Mesothelial cell of epicardium (in vitro differentiated cells): ENCODE data around the gene TBC1D22A. TPM values are rescaled to one million over a fixed set of nuclear protein-coding genes. Genes with fewer than 3 reads are reported as not detected.

Source experiments
- DNase-seq, 2 experiments: peaks; one replicate each; pipeline ENCODE4 v3.0.0; 2021; ENCODE audit warnings: low spot score in 2 of 2; ENCODE audit not compliant: unreplicated experiment in 2 of 2
- H3K27ac Mint-ChIP-seq: 2 replicates; pipeline ENCODE4 v1.8.0; 2021; ENCODE audit warnings: mixed read lengths
- H3K27me3 Mint-ChIP-seq: 2 replicates; pipeline ENCODE4 v1.8.0; 2021; ENCODE audit warnings: low read depth, mixed read lengths
- H3K36me3 Mint-ChIP-seq: 2 replicates; pipeline ENCODE4 v1.8.0; 2021; ENCODE audit warnings: mixed read lengths
- H3K4me1 Mint-ChIP-seq: 2 replicates; pipeline ENCODE4 v1.8.0; 2021; ENCODE audit warnings: mixed read lengths
- H3K4me3 Mint-ChIP-seq: 2 replicates; pipeline ENCODE4 v1.8.0; 2021; ENCODE audit warnings: mild to moderate bottlenecking, moderate library complexity, mixed read lengths
- H3K9me3 Mint-ChIP-seq: 2 replicates; pipeline ENCODE4 v1.8.0; 2021; ENCODE audit warnings: mixed read lengths
- CTCF ChIP-seq: fragments of 200-600 bp; sonication (generic); IDR thresholded peaks from one replicate; pipeline ENCODE4 v1.5.0; 2021; ENCODE audit warnings: antibody characterized with exemption; ENCODE audit not compliant: unreplicated experiment
- total RNA-seq: library from RNA; stranded (reverse); gene quantifications from 3 replicates; pipeline ENCODE4 v1.2.1, GENCODE V29; 2021

The TBC1D22A gene
- total RNA-seq, 1 donor from 2014 or later: 26.6 TPM

GRCh38 chr22:47207387-47207786 is 444.9 kb downstream of the TBC1D22A start:
- H3K36me3 Mint-ChIP-seq: peaks cover 4% of the 10 kb centered on the region
- TF ChIP-seq CTCF: no peak
- H3K27ac Mint-ChIP-seq: no peak overlapping the region
- no peaks in the 10 kb centered on the region for H3K4me1 Mint-ChIP-seq
- no peak for DNase-seq
- no peak overlapping the region for H3K4me3 Mint-ChIP-seq
- H3K27me3 Mint-ChIP-seq: no peaks in the 10 kb centered on the region
- H3K9me3 Mint-ChIP-seq: peaks cover 28% of the 10 kb centered on the region

GRCh38 chr22:47207846-47208554 is 445.6 kb downstream of the TBC1D22A start:
- Mint-ChIP-seq H3K27me3 (no peaks in the 10 kb centered on the region), H3K4me3 (no peak overlapping the region), H3K4me1 (no peaks in the 10 kb centered on the region), H3K27ac (no peak overlapping the region), H3K36me3 (peaks cover 9% of the 10 kb centered on the region), H3K9me3 (peaks cover 34% of the 10 kb centered on the region)
- no peak for DNase-seq
- TF ChIP-seq CTCF: no peak

DNA sequence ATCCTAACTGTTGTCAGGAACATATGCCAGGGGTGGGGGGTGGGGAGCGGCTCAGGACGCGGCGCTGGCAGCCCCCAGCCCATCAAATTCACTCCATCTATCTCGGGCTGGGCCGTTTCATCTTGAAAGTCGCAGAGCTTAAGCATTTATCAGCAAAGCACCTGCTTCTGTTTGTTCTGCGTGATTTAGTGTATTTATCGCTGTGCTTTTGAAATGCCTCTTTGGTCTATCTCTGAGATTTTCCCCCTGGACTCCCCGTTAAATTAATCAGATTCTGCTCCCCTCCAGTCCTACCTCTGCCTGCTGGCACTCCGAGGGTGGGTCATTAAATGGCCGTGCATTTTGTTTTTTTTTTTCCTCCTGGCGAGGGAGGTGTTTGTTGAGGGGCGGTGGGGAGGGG is 446.2 kb downstream of the TBC1D22A start:
- Mint-ChIP-seq H3K36me3 (peaks cover 11% of the 10 kb centered on the region), H3K27me3 (no peaks in the 10 kb centered on the region), H3K4me3 (no peak overlapping the region), H3K27ac (no peak overlapping the region), H3K4me1 (no peaks in the 10 kb centered on the region), H3K9me3 (peaks cover 40% of the 10 kb centered on the region)
- DNase-seq: no peak
- no peak for TF ChIP-seq CTCF

GRCh38 chr22:47209040-47209514 is 446.6 kb downstream of the TBC1D22A start:
- Mint-ChIP-seq H3K36me3 (peaks cover 11% of the 10 kb centered on the region), H3K4me1 (no peaks in the 10 kb centered on the region), H3K27ac (no peak overlapping the region), H3K27me3 (no peaks in the 10 kb centered on the region), H3K9me3 (peaks cover 40% of the 10 kb centered on the region), H3K4me3 (no peak overlapping the region)
- no peak for TF ChIP-seq CTCF
- no peak for DNase-seq

DNA sequence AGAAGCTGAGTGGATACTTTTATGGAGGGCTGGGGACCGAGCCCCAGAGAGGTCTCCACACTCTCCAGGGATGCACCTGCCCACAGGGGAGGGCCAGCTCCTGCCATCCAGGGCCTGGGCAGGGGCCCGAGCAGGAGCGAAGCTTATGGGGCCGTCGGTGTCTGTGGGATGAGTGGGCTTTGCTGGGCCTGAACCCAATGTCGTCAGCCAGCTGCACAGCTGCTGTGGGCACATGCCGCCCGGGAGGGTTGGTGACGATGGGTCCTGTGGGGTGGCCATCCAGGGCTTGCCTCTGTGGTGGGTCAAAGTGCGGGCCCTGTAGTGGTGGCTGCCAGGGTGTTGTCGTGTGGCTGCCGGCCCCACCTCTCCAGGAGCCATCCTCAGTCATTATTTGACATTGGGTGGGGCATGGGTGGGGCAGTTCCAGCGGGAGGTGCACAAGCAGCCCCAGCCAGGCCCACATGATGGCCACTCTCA is 447.1 kb downstream of the TBC1D22A start:
- no peak overlapping the region for H3K4me3 Mint-ChIP-seq
- peaks cover 40% of the 10 kb centered on the region for H3K9me3 Mint-ChIP-seq
- no peak overlapping the region for H3K27ac Mint-ChIP-seq
- no peaks in the 10 kb centered on the region for H3K27me3 Mint-ChIP-seq
- peaks cover 9% of the 10 kb centered on the region for H3K36me3 Mint-ChIP-seq
- no peak for TF ChIP-seq CTCF
- no peaks in the 10 kb centered on the region for H3K4me1 Mint-ChIP-seq
- DNase-seq: no peak
